Uterus (tissue), 4 donors: ENCODE results near the gene P4HA2. TPM values are rescaled to one million over a fixed set of nuclear protein-coding genes. Genes with fewer than 3 reads are reported as not detected.

Source experiments
- DNase-seq, 2 donors: peaks; one replicate each; pipeline ENCODE4 v3.0.0-alpha.2; 2019 to 2020
- H3K27ac ChIP-seq, 2 donors: fragments of 200-600 bp; sonication (generic); 1 replicate in 1 of 2; 2 replicates in 1 of 2; pipeline ENCODE4 v1.5.1; 2016 to 2018
- H3K27me3 ChIP-seq, 2 donors: fragments of 200-600 bp; sonication (generic); one replicate each; pipeline ENCODE4 v1.5.1; 2018 to 2019; ENCODE audit warnings: control low read depth in 1 of 2
- H3K36me3 ChIP-seq, 2 donors: fragments of 200-600 bp; sonication (generic); one replicate each; pipeline ENCODE4 v1.5.1; 2019; ENCODE audit warnings: control low read depth in 1 of 2
- H3K4me1 ChIP-seq, 2 donors: fragments of 200-600 bp; sonication (generic); one replicate each; pipeline ENCODE4 v1.5.1; 2018 to 2019; ENCODE audit warnings: control low read depth in 1 of 2
- H3K4me3 ChIP-seq, 2 donors: fragments of 200-600 bp; sonication (generic); 1 replicate in 1 of 2; 2 replicates in 1 of 2; pipeline ENCODE4 v1.5.1; 2018 to 2019; ENCODE audit warnings: mild to moderate bottlenecking in 1 of 2
- H3K9me3 ChIP-seq, 2 donors: fragments of 200-600 bp; sonication (generic); one replicate each; pipeline ENCODE4 v1.5.1; 2019; ENCODE audit warnings: control low read depth in 1 of 2
- CTCF ChIP-seq, 4 experiments: fragments of 200-600 bp in 2 of 4; fragments of 450-650 bp in 2 of 4; sonication (generic) in 2 of 4; IDR thresholded peaks; one replicate each; pipeline ENCODE4 v1.5.1; 2016 to 2019; ENCODE audit warnings: antibody characterized with exemption in 4 of 4, mild to moderate bottlenecking in 2 of 4, moderate library complexity in 1 of 4
- POLR2A ChIP-seq, 2 donors: fragments of 450-650 bp; IDR thresholded peaks; one replicate each; pipeline ENCODE4 v1.6.1; 2016; ENCODE audit warnings: antibody characterized with exemption in 2 of 2, mild to moderate bottlenecking in 1 of 2, moderate library complexity in 1 of 2
- intact Hi-C: fragments of 100-400 bp; cut with DNase I; formaldehyde crosslinking; loops from one replicate; pipeline ENCODE4 v1.15.1; 2023; ENCODE audit warnings: low total_unique reads
- total RNA-seq, 4 donors: library from RNA; depleted of rRNA in 3 of 4; stranded (reverse); fragments of >200 nt in 3 of 4; gene quantifications; one replicate each; pipeline versions ENCODE4 v1.1.0 to v1.2.4, GENCODE V29; 2014 to 2023
- donor health status: DM: yes; HTN: yes; CAD: no.

Gene P4HA2
- total RNA-seq, 4 donors from 2014 or later: 19.4 to 112 (median 85.2) TPM

DNA sequence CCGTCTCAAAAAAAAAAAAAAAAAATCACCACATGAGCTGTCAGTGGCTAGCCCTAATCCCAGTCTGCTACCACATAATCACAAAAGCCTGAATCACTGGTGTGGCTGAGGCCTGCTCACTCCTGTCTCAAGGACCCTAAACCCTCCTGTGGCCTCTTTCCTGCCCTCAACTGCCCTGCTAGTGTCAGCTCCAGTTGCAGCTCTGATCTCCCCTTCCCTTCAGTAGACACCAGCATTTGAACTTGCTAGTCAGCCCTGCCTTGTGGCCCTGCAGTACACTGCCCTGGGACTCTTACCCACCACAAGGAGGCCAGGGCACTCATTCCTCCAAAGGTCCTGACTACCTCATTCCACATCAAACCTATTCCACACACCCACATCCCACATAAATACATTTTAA, 9.5 kb upstream of the P4HA2 start:
- Histone ChIP-seq H3K27me3 (no peaks in the 10 kb centered on the region), H3K36me3 (no peaks in the 10 kb centered on the region), H3K9me3 (no peaks in the 10 kb centered on the region), H3K27ac (no peak overlapping the region), H3K4me3 (no peak overlapping the region), H3K4me1 (no peaks in the 10 kb centered on the region)
- DNase-seq: peak in 1 of 2 donors; percentile 9
- TF ChIP-seq CTCF (IDR thresholded peaks at IDR 0.05): no peak
- no peak for TF ChIP-seq POLR2A (IDR thresholded peaks at IDR 0.05)
- intact Hi-C loops: no loop called here

DNA sequence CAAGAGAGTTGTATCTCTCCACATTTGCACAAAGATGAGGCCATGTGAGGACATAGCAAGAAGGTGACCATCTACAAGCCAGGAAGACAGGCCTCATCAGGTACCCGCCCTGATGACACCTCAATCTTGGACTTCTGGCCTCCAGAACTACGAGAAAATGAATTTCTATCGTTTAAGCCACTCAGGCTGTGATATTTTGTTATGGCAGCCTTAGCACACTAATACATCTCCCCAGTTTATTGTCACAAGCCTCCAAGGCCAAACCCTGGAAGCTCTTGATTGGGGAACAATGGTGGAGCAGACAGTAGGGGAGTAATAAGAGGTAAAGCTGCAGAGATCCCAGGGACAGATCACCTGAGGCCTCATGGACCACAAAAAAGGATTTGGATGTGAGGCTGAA, 7.7 kb upstream of the P4HA2 start:
- intact Hi-C loops: no loop called here
- TF ChIP-seq CTCF (IDR thresholded peaks at IDR 0.05): no peak
- Histone ChIP-seq H3K4me1 (no peaks in the 10 kb centered on the region), H3K4me3 (no peak overlapping the region), H3K27me3 (no peaks in the 10 kb centered on the region), H3K9me3 (no peaks in the 10 kb centered on the region), H3K36me3 (no peaks in the 10 kb centered on the region), H3K27ac (no peak overlapping the region)
- no peak for DNase-seq

DNA sequence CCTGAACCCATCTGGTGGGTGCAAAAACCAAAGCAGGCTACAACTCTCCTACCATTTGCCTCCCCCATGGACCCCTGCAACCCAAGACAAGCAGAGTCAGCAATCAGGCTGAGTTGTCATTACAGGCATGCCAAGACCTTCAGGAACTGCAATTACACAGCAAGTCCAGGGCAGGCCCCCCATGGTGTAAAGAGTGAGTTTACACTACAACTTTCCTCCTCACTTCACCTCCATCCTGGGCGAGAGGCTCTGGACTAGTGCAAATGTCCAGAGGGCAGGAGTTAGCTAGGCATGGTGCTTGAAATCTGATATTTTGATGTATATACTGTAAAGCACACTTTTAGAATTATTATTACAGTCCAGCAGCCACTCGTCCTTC, 7.0 kb upstream of the P4HA2 start:
- intact Hi-C loops: no loop called here
- no peaks in the 10 kb centered on the region for H3K9me3 ChIP-seq

GRCh38 chr5:132233811-132234683, 6.4 kb upstream of the P4HA2 start:
- H3K27ac ChIP-seq: no peak overlapping the region
- no peak overlapping the region for H3K4me3 ChIP-seq
- H3K9me3 ChIP-seq: no peaks in the 10 kb centered on the region
- H3K4me1 ChIP-seq: no peaks in the 10 kb centered on the region
- intact Hi-C loops: no loop called here
- H3K27me3 ChIP-seq: no peaks in the 10 kb centered on the region
- no peaks in the 10 kb centered on the region for H3K36me3 ChIP-seq
- TF ChIP-seq POLR2A (IDR thresholded peaks at IDR 0.05): no peak
- no peak for TF ChIP-seq CTCF (IDR thresholded peaks at IDR 0.05)
- DNase-seq: peak in 1 of 2 donors; percentile 5

More for the DNA sequence above, 7.0 kb upstream of the P4HA2 start:
- H3K27ac ChIP-seq: no peak overlapping the region
- no peak overlapping the region for H3K4me3 ChIP-seq
- DNase-seq: peak in 1 of 2 donors; percentile 6
- no peaks in the 10 kb centered on the region for H3K36me3 ChIP-seq
- no peaks in the 10 kb centered on the region for H3K4me1 ChIP-seq
- TF ChIP-seq CTCF (IDR thresholded peaks at IDR 0.05) (no peak), POLR2A (IDR thresholded peaks at IDR 0.05) (no peak)
- no peaks in the 10 kb centered on the region for H3K27me3 ChIP-seq

DNA sequence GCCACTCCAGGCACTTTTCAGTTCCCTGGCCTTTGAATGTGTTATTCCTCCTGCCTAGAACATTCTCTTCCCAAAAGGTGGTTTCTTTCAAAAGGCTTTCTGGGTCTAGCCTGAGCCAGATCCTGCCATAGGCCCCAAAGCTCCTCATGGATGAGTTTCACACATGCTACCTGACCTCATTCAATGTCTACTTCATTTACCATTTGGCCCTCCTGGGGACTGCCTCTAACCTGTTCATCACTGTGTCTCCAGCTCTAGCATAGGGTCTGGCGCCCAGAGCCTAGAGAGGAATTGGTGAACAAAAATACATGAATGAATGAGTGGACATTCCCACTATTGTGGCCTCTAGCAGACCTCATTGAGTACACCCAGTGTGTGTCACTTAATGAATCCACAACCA, 5.4 kb upstream of the P4HA2 start:
- TF ChIP-seq POLR2A (IDR thresholded peaks at IDR 0.05): no peak
- TF ChIP-seq CTCF (IDR thresholded peaks at IDR 0.05): no peak
- no peaks in the 10 kb centered on the region for H3K4me1 ChIP-seq
- H3K4me3 ChIP-seq: no peak overlapping the region
- no peak overlapping the region for H3K27ac ChIP-seq
- intact Hi-C loops: no loop called here
- H3K9me3 ChIP-seq: no peaks in the 10 kb centered on the region
- H3K36me3 ChIP-seq: no peaks in the 10 kb centered on the region
- no peaks in the 10 kb centered on the region for H3K27me3 ChIP-seq
- DNase-seq: peak in 1 of 2 donors; percentile 1
